ENCODE measurements around the gene RAB11FIP4. TPM values are rescaled to one million over a fixed set of nuclear protein-coding genes. Genes with fewer than 3 reads are reported as not detected.

RAB11FIP4 gene
- total and polyA plus RNA-seq, 2 of the 13 experiments (the other 11 are each of a cell fraction or from before 2014, with no cell fraction given): 28.0 to 89.3 TPM

- TF ChIP-seq GLI4 (CRISPR knock-in tag; IDR thresholded peaks at IDR 0.05; ENCODE audit: borderline replicate concordance) (no peak), ZNF124 (CRISPR knock-in tag; IDR thresholded peaks at IDR 0.05) (no peak), ETS1 (CRISPR knock-in tag; IDR thresholded peaks at IDR 0.05) (no peak), ZNF563 (CRISPR knock-in tag; IDR thresholded peaks at IDR 0.05) (no peak), ZNF790 (CRISPR knock-in tag; IDR thresholded peaks at IDR 0.05; ENCODE audit: borderline replicate concordance) (no peak), HNRNPK (IDR thresholded peaks at IDR 0.05; ENCODE audit: low read depth, low read length, poor library complexity, severe bottlenecking) (no peak), ARHGAP35 (CRISPR knock-in tag; IDR thresholded peaks at IDR 0.05; ENCODE audit: borderline replicate concordance) (no peak), TCF12 (IDR thresholded peaks at IDR 0.05) (no peak), TCF12 (CRISPR knock-in tag; IDR thresholded peaks at IDR 0.05) (no peak), NFE2L1 (CRISPR knock-in tag; IDR thresholded peaks at IDR 0.05; ENCODE audit: borderline replicate concordance) (no peak), RBFOX2 (IDR thresholded peaks at IDR 0.05; ENCODE audit: low read depth, low read length) (no peak), HNF1B (CRISPR knock-in tag; IDR thresholded peaks at IDR 0.05) (no peak), PHB2 (IDR thresholded peaks at IDR 0.05; ENCODE audit: partially characterized antibody) (no peak), ZKSCAN5 (CRISPR knock-in tag; IDR thresholded peaks at IDR 0.05) (no peak), ZEB1 (IDR thresholded peaks at IDR 0.05; ENCODE audit: insufficient replicate concordance, low read depth) (no peak), SNRNP70 (IDR thresholded peaks at IDR 0.05; ENCODE audit: low read depth, low read length) (no peak), XRCC5 (optimal IDR thresholded peaks at IDR 0.05; ENCODE audit: low read length) (peak; percentile 83), ZHX2 (IDR thresholded peaks at IDR 0.05; ENCODE audit: low read depth) (no peak), ZHX2 (CRISPR knock-in tag; IDR thresholded peaks at IDR 0.05; ENCODE audit: borderline replicate concordance) (no peak), ZNF605 (CRISPR knock-in tag; IDR thresholded peaks at IDR 0.05) (no peak), ZNF362 (CRISPR knock-in tag; IDR thresholded peaks at IDR 0.05; ENCODE audit: borderline replicate concordance) (no peak), MYC (CRISPR knock-in tag; IDR thresholded peaks at IDR 0.05; ENCODE audit: borderline replicate concordance) (no peak)
Measured at GRCh38 chr17:31416503-31416923, 25.0 kb downstream of the RAB11FIP4 start (continued).

All from HepG2 (cell line).